ENCODE results near the gene SYNDIG1.

DNA sequence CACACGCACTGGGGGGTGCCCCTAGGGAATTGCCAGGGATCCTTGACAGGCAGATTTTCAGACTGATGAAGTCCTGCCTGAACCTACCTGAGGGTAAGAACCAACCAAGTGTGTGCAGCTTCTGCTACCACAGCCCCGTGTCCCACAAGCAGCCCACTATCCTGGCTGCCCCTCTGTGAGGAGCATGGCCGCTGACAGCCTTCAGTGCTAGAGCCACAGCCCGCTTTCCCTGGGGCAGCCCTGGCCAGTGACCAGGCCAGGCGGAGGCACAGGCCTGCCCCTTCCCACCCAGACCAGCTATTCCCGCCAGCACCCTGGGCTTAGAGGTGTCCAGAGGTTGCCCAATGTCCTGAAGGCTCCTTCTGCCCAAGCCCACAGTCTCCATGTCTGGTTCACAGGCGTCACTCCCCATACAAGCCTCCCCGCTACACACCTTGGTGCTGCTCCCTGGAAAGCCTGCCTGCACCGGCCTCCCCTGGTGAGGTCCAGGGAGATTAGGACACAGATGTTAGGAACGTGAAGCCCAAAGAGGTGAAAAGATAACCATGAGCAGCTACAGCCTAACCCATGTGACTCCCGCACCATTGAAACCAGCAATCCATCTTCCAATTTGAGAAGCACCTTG, 207.0 kb downstream of the SYNDIG1 start:
- TF ChIP-seq CTCF (IDR thresholded peaks at IDR 0.05; ENCODE audit: insufficient read depth, low read depth, low read length) (no peak), EZH2 (IDR thresholded peaks at IDR 0.05; ENCODE audit: insufficient read depth, low read length) (no peak)

Data from astrocyte (in vitro differentiated cells and primary cell).